Psoas muscle (tissue), 8 donors: ENCODE data around the gene POGZ. TPM values are rescaled to one million over a fixed set of nuclear protein-coding genes. Genes with fewer than 3 reads are reported as not detected.
A peak's percentile ranks its signal among the peaks of the same experiment; 100 is the strongest.

Experiments
- ATAC-seq, 4 donors: fragments of 200-7000 bp; cut with Tn5 transposase; one replicate each; pipeline ENCODE4 v1.9.1; 2020; ENCODE audit warnings: moderate library complexity in 3 of 4, mild to moderate bottlenecking in 2 of 4
- DNase-seq, 2 donors: peaks; one replicate each; pipeline ENCODE4 v3.0.0-alpha.2; 2020
- H3K27ac ChIP-seq: fragments of 200-600 bp; one replicate; pipeline ENCODE4 v1.8.0; 2022
- H3K27me3 ChIP-seq, 3 donors: fragments of 200-600 bp in 1 of 3; one replicate each; pipeline versions ENCODE4 v1.6.1 to v1.8.0; 2013 to 2022; ENCODE audit warnings: low read length in 2 of 3, mild to moderate bottlenecking in 2 of 3, moderate library complexity in 1 of 3; ENCODE audit not compliant: insufficient read depth in 3 of 3
- H3K36me3 ChIP-seq, 2 donors: fragments of 200-600 bp in 1 of 2; one replicate each; pipeline versions ENCODE4 v1.6.1 to v1.8.0; 2013 to 2022; ENCODE audit warnings: low read depth in 1 of 2, mild to moderate bottlenecking in 1 of 2, moderate library complexity in 1 of 2; ENCODE audit not compliant: insufficient read depth in 1 of 2
- H3K4me1 ChIP-seq: fragments of 200-600 bp; one replicate; pipeline ENCODE4 v1.8.0; 2022
- H3K4me3 ChIP-seq: fragments of 200-600 bp; one replicate; pipeline ENCODE4 v1.8.0; 2022; ENCODE audit warnings: mild to moderate bottlenecking
- H3K9me3 ChIP-seq: fragments of 200-600 bp; one replicate; pipeline ENCODE4 v1.8.0; 2022
- WGBS, 3 donors: extraction: QIAGEN DNeasy Blood & Tissue Kit; methylation state at CpG; one replicate each; pipeline versions ENCODE4 v1.1.6 to v1.1.7; 2013; 5-methylcytosine and 5-hydroxymethylcytosine counted together
- intact Hi-C, 2 donors: fragments of 100-400 bp; cut with DNase I; formaldehyde crosslinking; loops; one replicate each; pipeline versions ENCODE4 v1.11.0 to v1.14.2; 2022
- long read RNA-seq, 2 donors: library from polyadenylated mRNA; unstranded; transcript quantifications; one replicate each; pipeline ENCODE4 v2.0.0, GENCODE V29; 2021
- polyA plus RNA-seq, 3 donors: library from polyadenylated mRNA; stranded (reverse); fragments of 200-250 nt; gene quantifications; one replicate each; pipeline ENCODE4 v1.2.3, GENCODE V29; 2013
- total RNA-seq, 4 donors: library from RNA; stranded (reverse); fragmentation: NEBNext Ultra II Directional in 2 of 4; extraction: Animal tissue kit (Norgen Biotek cat#: 25700) in 2 of 4; gene quantifications; one replicate each; pipeline versions ENCODE4 v1.2.1 to v1.2.4, GENCODE V29; 2021 to 2023
- TF ChIP-seq, protein P1 (sequence below): fragments of 200-600 bp; IDR thresholded peaks from one replicate; pipeline ENCODE4 v1.8.0; 2022; ENCODE audit warnings: antibody characterized with exemption
- donor health status: healthy with polysubstance abuse.
- donor health status: DM: no; HTN: no; CAD: no; lungs with moderate emphysema.
- donor health status: Bipolar disorder and iron deficiency.
- donor health status: healthy.
- donor health status: DM: yes; HTN: yes; CAD: no.
- donor health status: DM: no; HTN: no; CAD: no.
- donor health status: DM: no; HTN: no; CAD: no.
- donor health status: DM: yes; HTN: yes; CAD: no.

Gene POGZ, protein sequence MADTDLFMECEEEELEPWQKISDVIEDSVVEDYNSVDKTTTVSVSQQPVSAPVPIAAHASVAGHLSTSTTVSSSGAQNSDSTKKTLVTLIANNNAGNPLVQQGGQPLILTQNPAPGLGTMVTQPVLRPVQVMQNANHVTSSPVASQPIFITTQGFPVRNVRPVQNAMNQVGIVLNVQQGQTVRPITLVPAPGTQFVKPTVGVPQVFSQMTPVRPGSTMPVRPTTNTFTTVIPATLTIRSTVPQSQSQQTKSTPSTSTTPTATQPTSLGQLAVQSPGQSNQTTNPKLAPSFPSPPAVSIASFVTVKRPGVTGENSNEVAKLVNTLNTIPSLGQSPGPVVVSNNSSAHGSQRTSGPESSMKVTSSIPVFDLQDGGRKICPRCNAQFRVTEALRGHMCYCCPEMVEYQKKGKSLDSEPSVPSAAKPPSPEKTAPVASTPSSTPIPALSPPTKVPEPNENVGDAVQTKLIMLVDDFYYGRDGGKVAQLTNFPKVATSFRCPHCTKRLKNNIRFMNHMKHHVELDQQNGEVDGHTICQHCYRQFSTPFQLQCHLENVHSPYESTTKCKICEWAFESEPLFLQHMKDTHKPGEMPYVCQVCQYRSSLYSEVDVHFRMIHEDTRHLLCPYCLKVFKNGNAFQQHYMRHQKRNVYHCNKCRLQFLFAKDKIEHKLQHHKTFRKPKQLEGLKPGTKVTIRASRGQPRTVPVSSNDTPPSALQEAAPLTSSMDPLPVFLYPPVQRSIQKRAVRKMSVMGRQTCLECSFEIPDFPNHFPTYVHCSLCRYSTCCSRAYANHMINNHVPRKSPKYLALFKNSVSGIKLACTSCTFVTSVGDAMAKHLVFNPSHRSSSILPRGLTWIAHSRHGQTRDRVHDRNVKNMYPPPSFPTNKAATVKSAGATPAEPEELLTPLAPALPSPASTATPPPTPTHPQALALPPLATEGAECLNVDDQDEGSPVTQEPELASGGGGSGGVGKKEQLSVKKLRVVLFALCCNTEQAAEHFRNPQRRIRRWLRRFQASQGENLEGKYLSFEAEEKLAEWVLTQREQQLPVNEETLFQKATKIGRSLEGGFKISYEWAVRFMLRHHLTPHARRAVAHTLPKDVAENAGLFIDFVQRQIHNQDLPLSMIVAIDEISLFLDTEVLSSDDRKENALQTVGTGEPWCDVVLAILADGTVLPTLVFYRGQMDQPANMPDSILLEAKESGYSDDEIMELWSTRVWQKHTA (N-terminal part only)
- total RNA-seq (10 to 100 TPM; 26.5 to 45.1 (median 41.8) TPM), polyA plus RNA-seq (10 to 100 TPM in 1 of 3 donors, 1 to 10 TPM in 2; 6.7 to 13.8 (median 8.5) TPM)
- long read RNA-seq, donor 1, partial matches to known transcripts, result 0 of 4 reads
- long read RNA-seq, donor 1, other reads (novel, unspliced or antisense), result 4 of 4 reads
- long read RNA-seq, donor 2, partial matches to known transcripts, result 1 of 2 reads
- long read RNA-seq, donor 2, other reads (novel, unspliced or antisense), result 1 of 2 reads

DNA sequence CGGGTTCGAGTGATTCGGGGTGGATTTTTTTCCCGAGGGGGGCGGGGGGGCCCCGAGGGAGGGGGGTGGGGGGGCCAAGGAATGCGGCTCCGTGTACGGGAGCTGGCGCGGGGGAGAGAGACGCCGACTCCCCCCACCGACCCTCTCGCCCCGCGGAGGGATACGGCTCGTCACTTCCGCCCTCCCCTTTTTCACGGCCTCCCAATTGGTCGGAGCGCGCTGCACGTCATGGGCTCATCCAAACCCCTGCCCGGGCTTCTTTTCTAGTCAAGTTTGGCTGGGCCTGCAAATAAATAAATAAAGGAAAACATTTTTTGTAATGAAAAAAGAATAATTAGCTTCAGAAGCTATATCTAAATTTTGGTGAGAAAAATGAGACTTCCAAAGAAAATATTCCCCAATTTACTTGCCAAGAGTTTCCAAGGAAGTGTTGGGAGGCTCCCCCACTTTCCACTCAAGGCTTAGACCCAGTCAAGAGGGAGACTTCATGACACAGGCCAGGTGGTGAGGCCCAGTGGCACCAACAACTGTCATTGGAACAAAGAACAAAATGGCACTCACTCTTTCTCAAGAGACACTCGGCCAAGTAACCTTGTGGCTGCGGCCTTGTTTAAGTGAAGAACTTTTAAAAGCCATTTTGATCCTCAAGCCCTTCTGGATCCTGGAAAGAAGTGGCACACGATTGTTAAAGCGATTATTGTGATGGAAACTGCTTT is at the start of gene POGZ:
Gene POGZ, minus strand, starts transcription at position 164 of the 716 bp plus-strand sequence. CDS start 17,290 bp downstream, outside the sequence.
- intact Hi-C loops, result loop anchor here (1.0 to 10.0 kb wide), 3 partner anchors 14 to 375 kb away; partner anchors contain the start of genes C2CD4D (in 1 of the 2) and RORC (in 1 of the 2)
- peak; percentile 96 to 98 (median 98) for ATAC-seq
- WGBS, 3 donors, result 13 to 15% (median 15%) methylated on average over 25 to 30 of the region's 30 CpGs

DNA sequence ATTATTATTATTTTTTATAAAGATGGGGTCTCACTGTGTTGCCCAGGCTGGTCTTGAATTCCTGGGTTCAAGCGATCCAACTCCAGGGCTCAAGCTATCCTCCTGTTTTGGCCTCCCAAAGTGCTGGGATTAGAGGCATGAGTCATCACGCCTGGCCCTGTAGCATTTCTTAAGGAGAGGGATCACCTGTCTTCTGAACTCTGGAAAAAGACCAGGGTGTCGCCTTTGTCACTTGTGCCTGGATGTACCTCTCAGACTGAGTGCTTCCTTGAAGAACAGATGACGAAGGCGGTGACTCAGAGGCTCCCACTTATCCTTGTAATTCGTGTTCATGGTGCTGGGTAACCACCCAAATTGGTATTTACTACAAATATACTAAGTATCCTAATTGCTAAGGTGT is 49.5 kb upstream of the POGZ start:
- intact Hi-C loops, result no loop called here
- H3K36me3 ChIP-seq, result no peaks in the 10 kb centered on the region
- H3K27me3 ChIP-seq, result peaks cover 0 to 18% (median 3%) of the 10 kb centered on the region in 3 donors
- H3K9me3 ChIP-seq, result no peaks in the 10 kb centered on the region
- 74 to 88% (median 74%) methylated on average over 6 of the region's 6 CpGs for WGBS, 3 donors
- DNase-seq (no peak), ATAC-seq (peak in 2 of 4 donors; percentile 35 to 40)
- TF ChIP-seq, protein P1, sequence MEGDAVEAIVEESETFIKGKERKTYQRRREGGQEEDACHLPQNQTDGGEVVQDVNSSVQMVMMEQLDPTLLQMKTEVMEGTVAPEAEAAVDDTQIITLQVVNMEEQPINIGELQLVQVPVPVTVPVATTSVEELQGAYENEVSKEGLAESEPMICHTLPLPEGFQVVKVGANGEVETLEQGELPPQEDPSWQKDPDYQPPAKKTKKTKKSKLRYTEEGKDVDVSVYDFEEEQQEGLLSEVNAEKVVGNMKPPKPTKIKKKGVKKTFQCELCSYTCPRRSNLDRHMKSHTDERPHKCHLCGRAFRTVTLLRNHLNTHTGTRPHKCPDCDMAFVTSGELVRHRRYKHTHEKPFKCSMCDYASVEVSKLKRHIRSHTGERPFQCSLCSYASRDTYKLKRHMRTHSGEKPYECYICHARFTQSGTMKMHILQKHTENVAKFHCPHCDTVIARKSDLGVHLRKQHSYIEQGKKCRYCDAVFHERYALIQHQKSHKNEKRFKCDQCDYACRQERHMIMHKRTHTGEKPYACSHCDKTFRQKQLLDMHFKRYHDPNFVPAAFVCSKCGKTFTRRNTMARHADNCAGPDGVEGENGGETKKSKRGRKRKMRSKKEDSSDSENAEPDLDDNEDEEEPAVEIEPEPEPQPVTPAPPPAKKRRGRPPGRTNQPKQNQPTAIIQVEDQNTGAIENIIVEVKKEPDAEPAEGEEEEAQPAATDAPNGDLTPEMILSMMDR, result no peak
- H3K4me1 ChIP-seq, result peaks cover 7% of the 10 kb centered on the region
- no peak overlapping the region for H3K4me3 ChIP-seq
- H3K27ac ChIP-seq, result no peak overlapping the region

More for the DNA sequence above, at the start of gene POGZ:
- Histone ChIP-seq H3K9me3 (no peaks in the 10 kb centered on the region), H3K4me3 (peak within 1 kb of the TSS; percentile 84), H3K4me1 (peaks cover 15% of the 10 kb centered on the region), H3K27ac (peak within 1 kb of the TSS; percentile 93), H3K27me3 (no peaks in the 10 kb centered on the region), H3K36me3 (peaks cover 0 to 2% of the 10 kb centered on the region in 2 donors)
- TF ChIP-seq, protein P1, result no peak
- peak; percentile 98 for DNase-seq

DNA sequence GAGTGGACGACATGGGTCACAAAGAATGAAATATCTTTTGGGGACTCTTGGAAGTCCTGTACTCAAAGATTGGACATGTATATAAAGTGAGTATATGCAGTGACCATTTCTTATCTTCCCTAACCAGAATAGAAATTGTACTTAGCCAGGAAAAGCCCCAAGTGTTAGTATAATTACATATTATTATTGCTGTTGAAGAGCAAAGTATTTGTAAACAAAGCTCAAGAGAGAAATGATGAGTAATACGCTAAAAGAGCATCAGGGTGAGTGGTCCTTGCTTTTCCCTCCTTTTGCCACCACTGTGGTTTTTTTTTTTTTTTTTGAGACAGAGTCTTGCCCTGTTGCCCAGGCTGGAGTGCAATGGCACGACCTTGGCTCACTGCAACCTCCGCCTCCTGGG is 45.5 kb upstream of the POGZ start:
- DNase-seq, result no peak
- H3K4me1 ChIP-seq, result no peaks in the 10 kb centered on the region
- H3K9me3 ChIP-seq, result no peaks in the 10 kb centered on the region
- H3K27me3 ChIP-seq, result no peaks in the 10 kb centered on the region
- TF ChIP-seq, protein P1, result no peak
- intact Hi-C loops, result loop anchor here in 1 of 2 donors (2.0 kb wide), 1 partner anchor 20 kb away; no protein-coding TSS in a partner anchor
- no peaks in the 10 kb centered on the region for H3K36me3 ChIP-seq
- ATAC-seq, result no peak
- no peak overlapping the region for H3K4me3 ChIP-seq
- no peak overlapping the region for H3K27ac ChIP-seq
- WGBS, 3 donors, result 85 to 90% (median 88%) methylated on average over 4 of the region's 4 CpGs
